Skin epidermis (tissue), 12 donors: ENCODE data around the gene PRDM16.

Experiments
- H3K27ac ChIP-seq, 21 experiments: fragments of 200-600 bp; sonication (generic) in 11 of 21; one replicate each; pipeline ENCODE4 v1.5.0; 2020; ENCODE audit warnings: mild to moderate bottlenecking in 3 of 21, inconsistent platforms in 2 of 21, moderate library complexity in 2 of 21
- H3K4me3 ChIP-seq, 7 experiments: fragments of 200-600 bp; sonication (generic) in 2 of 7; one replicate each; pipeline ENCODE4 v1.5.0; 2020; ENCODE audit warnings: inconsistent platforms in 2 of 7, mild to moderate bottlenecking in 2 of 7, moderate library complexity in 1 of 7

Gene PRDM16

DNA sequence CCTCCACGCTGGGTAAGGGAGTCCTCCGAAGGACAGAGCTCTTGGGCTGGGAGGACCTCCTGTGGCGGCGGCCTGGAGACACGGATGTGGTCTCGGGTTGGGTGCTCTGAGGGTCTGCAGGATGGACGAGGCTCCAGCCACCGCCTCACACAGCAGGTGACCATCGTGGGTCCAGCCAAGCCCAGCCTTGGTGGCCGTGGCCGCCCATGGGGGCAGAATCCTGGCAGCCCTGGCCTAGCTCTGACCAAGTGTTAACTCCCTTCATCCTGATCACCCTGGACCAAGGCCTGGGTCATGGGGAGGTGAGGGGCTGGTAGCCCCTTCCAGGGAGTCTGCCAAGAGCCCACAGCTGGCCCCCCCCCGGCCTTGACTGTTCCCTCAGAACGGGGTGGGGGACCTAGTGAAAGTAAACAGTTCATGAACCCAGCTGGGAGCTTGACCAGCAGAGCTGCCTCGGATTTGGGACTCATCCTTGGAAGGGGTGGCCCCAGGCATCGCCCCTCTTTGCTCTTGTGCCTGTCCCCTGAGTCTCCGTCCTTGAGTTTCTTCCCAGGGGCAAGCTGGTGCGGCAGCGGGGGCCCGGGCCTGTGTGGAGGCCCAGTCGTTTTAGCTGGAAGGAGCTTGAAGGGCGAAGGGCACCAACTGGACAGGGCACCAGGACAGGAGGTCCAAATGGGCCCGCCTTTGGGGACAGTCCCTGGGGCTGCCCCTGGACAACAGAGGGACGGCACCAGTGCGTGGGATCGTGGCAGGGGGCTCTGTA lies 403.3 kb downstream of the PRDM16 start:
- H3K27ac ChIP-seq: peak overlapping the region in 2 of 21 experiments; percentile 51 to 60
- no peak overlapping the region for H3K4me3 ChIP-seq

DNA sequence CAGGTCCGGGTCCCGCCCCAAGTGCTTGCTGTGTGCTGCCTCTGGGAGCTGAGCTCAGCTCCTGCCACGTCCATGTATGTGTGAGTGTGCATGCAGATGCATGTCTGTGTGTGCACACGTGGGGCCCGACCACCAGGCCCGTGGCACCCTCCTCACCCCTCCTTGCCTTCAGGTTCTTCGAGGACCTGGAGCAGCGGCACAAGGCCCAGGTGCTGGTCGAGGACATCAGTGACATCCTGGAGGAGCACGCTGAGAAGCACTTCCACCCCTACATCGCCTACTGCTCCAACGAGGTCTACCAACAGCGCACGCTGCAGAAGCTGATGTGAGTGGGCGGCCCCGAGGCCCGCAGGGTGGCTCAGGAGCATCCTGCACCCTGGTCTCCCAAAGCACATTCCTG lies 403.9 kb downstream of the PRDM16 start:
- H3K4me3 ChIP-seq: no peak overlapping the region
- peak overlapping the region in 3 of 21 experiments; percentile 1 to 60 (median 51) for H3K27ac ChIP-seq

DNA sequence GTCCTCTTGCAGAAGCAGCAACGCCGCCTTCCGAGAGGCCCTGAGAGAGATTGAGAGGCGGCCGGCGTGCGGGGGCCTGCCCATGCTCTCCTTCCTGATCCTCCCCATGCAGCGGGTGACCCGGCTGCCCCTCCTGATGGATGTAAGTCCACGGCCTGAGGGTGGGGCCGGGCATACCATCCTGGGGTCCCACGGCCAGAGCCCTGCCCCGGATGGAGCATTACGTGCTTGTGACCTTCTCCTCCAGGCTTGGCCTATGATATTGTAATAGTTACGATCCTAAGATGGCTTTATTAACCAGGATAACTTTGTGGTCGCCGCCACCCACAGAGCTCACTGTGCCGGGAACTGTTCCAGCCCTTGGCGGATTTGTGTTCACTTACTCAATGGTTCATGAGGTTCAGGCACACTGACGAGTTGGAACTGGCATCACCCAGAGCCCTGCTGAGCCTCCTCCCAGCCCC lies 404.4 kb downstream of the PRDM16 start:
- Histone ChIP-seq H3K4me3 (no peak overlapping the region), H3K27ac (peak overlapping the region in 4 of 21 experiments; percentile 1 to 60 (median 36))

DNA sequence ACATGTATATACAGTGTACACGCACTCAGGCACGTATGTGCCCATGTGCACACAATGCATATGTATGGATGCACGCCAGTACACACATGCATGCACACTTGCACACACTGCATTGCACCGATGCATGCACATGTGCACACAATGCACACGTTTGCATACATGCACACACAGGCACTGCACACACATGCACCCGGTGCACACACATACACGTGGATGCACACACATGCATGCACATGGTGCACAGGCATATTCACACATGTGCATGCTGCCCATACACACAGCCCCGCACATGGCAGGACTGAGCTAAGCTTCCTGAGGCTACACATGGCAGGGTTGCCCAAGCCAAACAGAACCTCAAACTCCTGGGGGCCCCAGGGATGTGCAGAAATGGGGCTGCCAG lies 405.0 kb downstream of the PRDM16 start:
- Histone ChIP-seq H3K4me3 (no peak overlapping the region), H3K27ac (no peak overlapping the region)

DNA sequence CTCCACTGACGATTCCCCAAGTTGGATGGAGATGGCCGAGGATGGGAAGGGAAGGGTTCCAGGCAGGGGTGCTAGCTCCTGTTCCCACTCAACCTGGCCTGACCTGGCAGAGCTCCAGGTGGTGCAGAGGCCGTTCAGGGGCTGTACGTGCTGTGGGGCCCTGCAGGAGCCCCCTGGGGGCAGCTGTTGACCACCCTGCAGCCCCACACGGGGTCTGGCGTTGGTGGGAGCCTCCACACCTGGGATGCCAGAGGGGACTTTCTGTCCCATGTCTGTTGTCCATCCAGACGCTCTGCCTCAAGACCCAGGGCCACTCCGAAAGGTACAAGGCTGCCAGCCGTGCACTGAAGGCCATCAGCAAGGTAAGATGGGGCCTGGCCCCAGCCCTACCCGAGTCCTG lies 405.4 kb downstream of the PRDM16 start:
- H3K4me3 ChIP-seq: no peak overlapping the region
- H3K27ac ChIP-seq: no peak overlapping the region

DNA sequence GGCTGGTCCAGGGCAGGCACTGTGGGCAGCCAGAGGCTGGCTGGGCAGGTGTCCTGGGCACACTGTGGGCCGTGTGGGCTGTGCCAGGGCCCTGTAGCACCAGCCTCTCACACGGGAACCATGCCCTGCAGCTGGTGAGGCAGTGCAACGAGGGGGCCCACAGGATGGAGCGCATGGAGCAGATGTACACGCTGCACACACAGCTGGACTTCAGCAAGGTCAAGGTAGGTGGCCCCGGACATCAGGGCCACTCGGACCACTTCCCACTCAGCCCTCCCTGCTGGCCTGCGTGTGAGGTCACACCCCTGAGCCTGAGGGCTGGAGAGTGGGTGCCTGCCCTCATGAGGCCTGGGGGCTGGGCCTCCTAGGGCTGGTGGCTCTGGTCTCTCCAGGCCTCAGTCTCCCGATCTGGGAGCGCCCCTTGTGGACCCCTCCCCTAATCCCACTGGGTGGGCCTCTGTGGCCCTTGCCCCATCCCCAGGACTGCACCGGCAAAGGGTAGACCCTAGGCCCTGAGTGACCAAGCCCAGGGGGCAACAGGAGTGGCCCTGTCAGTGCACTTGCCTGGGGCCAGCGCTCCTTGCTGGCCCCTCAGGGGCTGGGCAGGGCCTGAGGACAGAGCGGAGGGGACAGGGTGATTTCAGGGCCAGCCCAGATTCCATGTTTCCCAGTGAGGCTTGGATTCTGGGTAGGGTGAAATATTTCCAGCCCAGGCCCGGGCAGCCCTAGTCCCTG lies 407.0 kb downstream of the PRDM16 start:
- Histone ChIP-seq H3K27ac (peak overlapping the region in 1 of 21 experiments; percentile 39), H3K4me3 (no peak overlapping the region)

- Histone ChIP-seq H3K4me3 (no peak overlapping the region), H3K27ac (peak overlapping the region in 1 of 21 experiments; percentile 39)
Observed at GRCh38 chr1:3476666-3477065, 407.7 kb downstream of the PRDM16 start.

GRCh38 chr1:3477241-3477995 lies 408.4 kb downstream of the PRDM16 start:
- Histone ChIP-seq H3K27ac (no peak overlapping the region), H3K4me3 (no peak overlapping the region)

DNA sequence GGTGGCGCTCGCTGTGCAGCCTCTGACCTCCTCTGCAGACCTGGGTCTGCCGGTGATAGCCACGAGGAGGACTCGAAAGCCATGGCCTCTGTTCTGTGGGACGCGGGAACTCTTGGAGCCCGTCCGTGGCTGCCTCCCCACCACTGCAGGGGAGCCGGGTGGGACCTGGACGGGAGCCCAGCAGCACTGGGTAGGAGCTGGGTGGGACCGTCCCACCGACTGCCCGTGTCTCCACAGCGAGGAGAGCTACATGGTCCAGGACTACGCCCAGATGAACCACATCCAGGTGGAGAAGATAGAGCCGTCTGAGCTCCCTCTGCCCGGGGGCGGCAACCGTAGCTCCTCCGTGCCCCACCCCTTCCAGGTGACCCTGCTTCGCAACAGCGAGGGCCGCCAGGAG lies 409.2 kb downstream of the PRDM16 start:
- H3K27ac ChIP-seq: no peak overlapping the region

DNA sequence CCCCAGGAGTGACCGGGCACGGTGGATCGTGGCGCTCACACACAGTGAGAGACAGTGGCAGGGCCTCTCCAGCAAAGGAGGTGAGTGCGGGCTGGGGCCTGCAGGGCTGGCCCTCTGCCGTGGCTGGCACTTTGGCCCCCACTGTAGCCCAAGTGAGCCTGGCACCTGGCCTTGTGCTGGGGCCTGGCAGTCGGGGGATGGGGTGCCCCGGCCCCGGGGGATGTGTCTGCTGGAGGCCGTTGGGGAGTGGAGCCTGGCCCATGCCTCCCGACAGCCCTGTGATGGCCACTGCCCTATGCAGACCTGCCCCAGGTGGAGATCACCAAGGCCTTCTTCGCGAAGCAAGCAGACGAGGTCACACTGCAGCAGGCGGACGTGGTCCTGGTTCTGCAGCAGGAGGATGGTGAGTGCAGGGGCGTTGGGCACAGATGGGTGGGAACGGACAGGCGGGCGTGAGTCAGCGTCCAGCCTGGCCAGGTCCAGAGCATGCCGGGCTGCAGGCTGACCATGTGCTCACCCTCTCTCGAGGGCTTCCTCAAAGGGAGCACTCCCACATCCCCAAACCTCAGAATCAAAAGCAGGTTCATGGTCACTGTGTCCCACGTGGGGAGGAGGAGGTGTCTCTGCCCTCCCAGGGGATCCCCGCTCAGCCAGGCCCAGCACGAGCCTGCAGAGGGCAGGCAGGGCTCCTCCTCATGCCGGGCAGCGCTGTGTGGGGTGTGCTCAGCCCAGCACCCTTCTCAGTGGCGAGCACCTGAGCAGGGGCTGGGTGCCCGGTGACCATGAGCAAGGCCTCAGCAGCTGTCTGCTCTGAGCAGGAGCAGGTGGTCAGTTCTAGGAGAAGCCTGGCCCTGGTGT lies 410.7 kb downstream of the PRDM16 start:
- no peak overlapping the region for H3K4me3 ChIP-seq
- H3K27ac ChIP-seq: no peak overlapping the region

More for the DNA sequence above, 409.2 kb downstream of the PRDM16 start:
- H3K4me3 ChIP-seq: no peak overlapping the region

- Histone ChIP-seq H3K27ac (no peak overlapping the region), H3K4me3 (no peak overlapping the region)
Observed at GRCh38 chr1:3480369-3480719, 411.3 kb downstream of the PRDM16 start.

GRCh38 chr1:3481046-3481445 lies 412.0 kb downstream of the PRDM16 start:
- no peak overlapping the region for H3K27ac ChIP-seq
- no peak overlapping the region for H3K4me3 ChIP-seq

- Histone ChIP-seq H3K27ac (peak overlapping the region in 3 of 21 experiments; percentile 5 to 55 (median 45)), H3K4me3 (no peak overlapping the region)
Observed at GRCh38 chr1:3481836-3482375, 412.9 kb downstream of the PRDM16 start.

- no peak overlapping the region for H3K4me3 ChIP-seq
- peak overlapping the region in 3 of 21 experiments; percentile 4 to 44 (median 42) for H3K27ac ChIP-seq
Observed at GRCh38 chr1:3482378-3482849, 413.4 kb downstream of the PRDM16 start.

DNA sequence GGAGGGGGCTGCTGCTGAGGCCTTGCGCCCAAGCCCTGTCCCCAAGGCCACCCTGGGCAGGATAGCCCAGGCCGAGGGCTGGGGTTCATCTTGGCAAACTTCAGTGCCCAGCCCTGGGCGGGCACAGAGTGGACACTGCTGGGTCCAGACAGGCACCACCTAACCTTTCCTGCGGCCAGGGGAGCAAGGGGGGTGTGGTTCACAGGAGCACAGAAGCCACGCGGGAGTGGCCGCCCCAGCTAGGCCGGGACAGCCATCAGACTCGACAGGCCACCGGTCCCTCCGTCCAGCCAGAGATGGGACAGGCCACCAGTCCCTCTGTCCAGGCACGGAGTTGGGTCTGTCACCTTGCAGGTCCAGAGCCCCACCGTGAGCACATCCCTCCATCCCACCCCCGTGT lies 414.4 kb downstream of the PRDM16 start:
- Histone ChIP-seq H3K4me3 (no peak overlapping the region), H3K27ac (peak overlapping the region in 1 of 21 experiments; percentile 42)

GRCh38 chr1:3483801-3484444 lies 414.9 kb downstream of the PRDM16 start:
- no peak overlapping the region for H3K27ac ChIP-seq

DNA sequence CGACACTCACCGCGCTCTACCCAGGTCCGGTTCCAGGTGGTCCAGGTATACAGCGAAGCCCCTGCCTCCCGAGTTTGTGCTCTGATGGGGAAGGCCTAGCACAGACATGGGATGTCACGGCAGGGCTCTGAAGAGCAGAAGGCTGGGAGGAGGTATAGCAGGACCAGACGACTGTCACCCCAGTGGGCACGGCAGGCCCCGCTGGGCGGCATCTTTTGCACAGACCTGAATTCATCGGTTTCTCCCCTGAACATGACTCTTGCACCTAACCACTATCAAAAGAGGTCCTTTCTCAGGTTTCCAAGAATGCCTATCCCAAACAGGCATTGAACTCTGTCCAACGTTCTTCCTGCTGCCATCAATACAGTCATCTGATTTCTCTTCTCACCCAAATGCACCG lies 416.0 kb downstream of the PRDM16 start:
- no peak overlapping the region for H3K27ac ChIP-seq
- H3K4me3 ChIP-seq: no peak overlapping the region

More at GRCh38 chr1:3483801-3484444, 414.9 kb downstream of the PRDM16 start:
- H3K4me3 ChIP-seq: no peak overlapping the region
